ENCODE results near the gene PAK1.
"Not testable (repeated sequence)": the region's sequence is repeated elsewhere in the genome, so short reads cannot be mapped to it uniquely, and the experiment has no call there.

PAK1 gene

DNA sequence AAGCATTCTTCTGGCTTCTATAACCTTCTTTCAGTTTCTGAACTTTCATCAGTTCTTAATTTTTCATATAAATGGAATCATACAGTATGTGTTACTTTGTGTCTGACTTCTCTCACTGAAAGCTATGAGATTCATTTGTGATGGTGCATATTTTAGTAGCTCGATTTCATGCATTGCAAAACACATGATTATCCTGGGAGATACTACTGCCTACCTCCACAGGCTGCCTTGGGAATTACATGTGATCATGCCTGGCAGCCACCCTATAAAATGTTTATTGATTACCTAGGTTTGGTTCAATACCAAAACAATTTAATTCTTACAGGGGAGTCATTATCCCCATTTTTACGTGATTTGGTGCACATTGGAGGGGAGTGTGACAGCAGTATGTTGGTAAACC lies 34.1 kb upstream of the PAK1 start:
- Histone ChIP-seq H3K27ac (ENCODE audit: low read depth, low read length) (no peak overlapping the region), H3K4me3 (ENCODE audit: low read depth, low read length) (no peak overlapping the region), H3K9ac (ENCODE audit: low read length) (no peak overlapping the region), H3K27me3 (ENCODE audit: control insufficient read depth, insufficient read depth, low read length) (no peaks in the 10 kb centered on the region), H3K9me3 (ENCODE audit: control insufficient read depth, insufficient read depth, low read depth, low read length) (peaks cover 4% of the 10 kb centered on the region; the same call in 1 of the 2 replicates), H3K36me3 (ENCODE audit: control insufficient read depth, insufficient read depth, low read length) (no peaks in the 10 kb centered on the region), H3K4me1 (ENCODE audit: control insufficient read depth, insufficient read depth, low read length) (peaks cover 9% of the 10 kb centered on the region; the same call in 1 of the 2 replicates)

DNA sequence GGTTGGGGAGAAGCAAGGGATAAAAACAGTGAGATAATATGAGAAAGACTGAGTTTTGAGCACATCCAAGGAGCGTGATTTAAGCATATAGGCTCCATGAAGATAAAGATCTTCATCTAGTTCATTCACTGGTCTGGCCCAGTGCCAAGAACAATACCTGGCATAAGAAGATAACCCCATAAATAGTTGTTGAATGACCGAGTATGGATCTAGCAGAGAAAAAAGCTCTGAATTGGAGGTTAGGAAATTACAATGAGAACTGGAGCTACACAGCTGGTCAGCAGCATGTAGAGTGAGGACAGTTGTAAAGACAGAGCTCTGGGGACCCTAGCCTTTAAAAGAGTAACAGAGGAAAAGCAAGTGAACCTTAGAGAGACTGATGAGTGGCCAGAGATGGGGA lies 33.0 kb upstream of the PAK1 start:
- Histone ChIP-seq H3K9ac (ENCODE audit: low read length) (no peak overlapping the region), H3K36me3 (ENCODE audit: control insufficient read depth, insufficient read depth, low read length) (no peaks in the 10 kb centered on the region), H3K9me3 (ENCODE audit: control insufficient read depth, insufficient read depth, low read depth, low read length) (peaks cover 4% of the 10 kb centered on the region; the same call in 1 of the 2 replicates), H3K27ac (ENCODE audit: low read depth, low read length) (no peak overlapping the region), H3K4me3 (ENCODE audit: low read depth, low read length) (no peak overlapping the region), H3K27me3 (ENCODE audit: control insufficient read depth, insufficient read depth, low read length) (no peaks in the 10 kb centered on the region), H3K4me1 (ENCODE audit: control insufficient read depth, insufficient read depth, low read length) (peaks cover 6% of the 10 kb centered on the region)

DNA sequence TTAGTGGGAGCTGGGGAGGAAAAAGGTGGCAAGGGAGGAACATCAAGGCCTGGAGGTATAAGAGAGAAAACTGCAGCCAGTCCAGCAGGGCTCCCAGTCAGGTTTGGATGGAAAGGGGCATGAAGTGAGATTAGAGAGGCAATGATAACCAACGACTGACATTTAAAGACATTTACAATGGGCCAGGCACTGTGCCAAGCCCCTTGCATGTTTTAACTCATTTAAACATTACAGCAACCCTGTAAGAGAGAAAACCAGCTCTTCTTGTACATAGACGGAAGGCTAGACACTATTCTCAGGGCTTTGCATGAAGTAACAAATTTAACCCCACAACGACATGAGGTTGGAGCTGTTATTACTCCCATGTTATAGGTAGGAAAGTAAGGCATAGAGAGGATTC lies 32.1 kb upstream of the PAK1 start:
- Histone ChIP-seq H3K27ac (ENCODE audit: low read depth, low read length) (no peak overlapping the region), H3K4me1 (ENCODE audit: control insufficient read depth, insufficient read depth, low read length) (peaks cover 4% of the 10 kb centered on the region), H3K27me3 (ENCODE audit: control insufficient read depth, insufficient read depth, low read length) (no peaks in the 10 kb centered on the region), H3K9ac (ENCODE audit: low read length) (no peak overlapping the region), H3K4me3 (ENCODE audit: low read depth, low read length) (no peak overlapping the region), H3K36me3 (ENCODE audit: control insufficient read depth, insufficient read depth, low read length) (no peaks in the 10 kb centered on the region), H3K9me3 (ENCODE audit: control insufficient read depth, insufficient read depth, low read depth, low read length) (peaks cover 4% of the 10 kb centered on the region; the same call in 1 of the 2 replicates)

DNA sequence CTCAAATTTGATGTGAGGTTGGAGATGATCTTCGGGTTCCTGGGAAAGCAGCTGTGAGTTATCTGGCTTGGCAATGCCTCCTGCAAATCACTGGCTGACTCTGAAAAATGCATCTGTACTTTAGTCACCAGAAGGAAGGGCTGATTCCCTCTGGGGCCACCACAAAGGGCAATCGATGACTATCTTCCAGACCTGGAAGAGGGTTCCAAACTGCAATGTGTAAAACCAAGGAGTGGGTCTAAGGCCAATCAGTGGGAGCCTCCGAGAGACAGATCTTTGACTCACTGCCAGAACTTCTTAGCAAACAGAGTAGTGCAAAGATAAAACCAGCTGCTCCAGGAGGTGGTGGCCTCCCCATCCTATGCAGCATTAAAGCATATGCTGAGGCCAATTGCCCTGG lies 29.1 kb upstream of the PAK1 start:
- Histone ChIP-seq H3K27ac (ENCODE audit: low read depth, low read length) (no peak overlapping the region), H3K4me1 (ENCODE audit: control insufficient read depth, insufficient read depth, low read length) (peaks cover 4% of the 10 kb centered on the region), H3K9ac (ENCODE audit: low read length) (no peak overlapping the region)

DNA sequence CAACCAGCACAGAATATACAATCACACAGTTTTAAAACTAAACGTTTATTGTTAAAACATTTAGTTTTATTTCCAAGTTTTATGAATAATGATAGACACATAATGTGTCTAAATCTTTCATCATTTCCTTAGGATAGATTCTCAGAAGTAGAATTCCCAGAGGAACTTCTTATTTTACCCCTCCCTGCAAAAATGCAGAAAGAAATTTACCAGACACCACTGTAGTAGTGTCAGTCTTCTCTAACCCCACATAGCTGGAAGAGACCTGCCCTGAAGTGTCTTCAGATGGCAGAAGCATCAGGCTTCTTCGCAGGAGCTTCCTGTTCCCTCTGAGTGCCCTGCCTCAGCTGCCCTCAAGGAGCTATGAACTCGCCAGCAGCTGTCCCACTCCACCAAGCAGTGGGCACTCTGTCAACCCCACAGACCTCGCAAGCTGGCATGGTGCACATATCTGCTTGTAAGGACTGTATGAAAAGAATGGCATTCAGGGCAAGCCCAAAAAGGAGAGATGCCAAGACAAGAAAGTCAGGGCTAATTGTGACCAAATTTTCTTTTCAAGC lies 28.5 kb upstream of the PAK1 start:
- Histone ChIP-seq H3K36me3 (ENCODE audit: control insufficient read depth, insufficient read depth, low read length) (no peaks in the 10 kb centered on the region), H3K9me3 (ENCODE audit: control insufficient read depth, insufficient read depth, low read depth, low read length) (no peaks in the 10 kb centered on the region), H3K9ac (ENCODE audit: low read length) (no peak overlapping the region), H3K27me3 (ENCODE audit: control insufficient read depth, insufficient read depth, low read length) (no peaks in the 10 kb centered on the region), H3K4me3 (ENCODE audit: low read depth, low read length) (no peak overlapping the region), H3K4me1 (ENCODE audit: control insufficient read depth, insufficient read depth, low read length) (peaks cover 4% of the 10 kb centered on the region), H3K27ac (ENCODE audit: low read depth, low read length) (no peak overlapping the region)

More for the DNA sequence above, 29.1 kb upstream of the PAK1 start:
- no peaks in the 10 kb centered on the region for H3K27me3 ChIP-seq (ENCODE audit: control insufficient read depth, insufficient read depth, low read length)
- no peaks in the 10 kb centered on the region for H3K36me3 ChIP-seq (ENCODE audit: control insufficient read depth, insufficient read depth, low read length)
- H3K4me3 ChIP-seq (ENCODE audit: low read depth, low read length) = no peak overlapping the region
- no peaks in the 10 kb centered on the region for H3K9me3 ChIP-seq (ENCODE audit: control insufficient read depth, insufficient read depth, low read depth, low read length)

DNA sequence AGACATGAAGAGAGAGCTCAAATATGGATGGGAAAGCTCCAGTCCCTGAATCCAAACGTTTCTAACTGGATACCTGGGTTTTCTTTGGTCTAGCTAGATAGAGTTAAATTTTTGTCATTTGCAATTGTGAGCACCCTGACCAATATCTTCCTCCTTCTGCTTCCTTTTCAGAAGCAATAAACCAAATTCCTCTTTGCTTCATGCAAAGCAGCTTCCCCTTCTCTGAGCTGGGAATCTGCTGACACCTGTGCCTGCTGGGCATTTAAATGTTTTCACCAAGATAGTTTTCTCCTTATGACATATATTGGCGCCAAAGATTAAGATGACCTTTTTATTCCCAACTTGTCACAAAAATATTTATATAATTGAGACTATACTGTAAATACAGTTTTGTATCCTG lies 27.9 kb upstream of the PAK1 start:
- Histone ChIP-seq H3K4me3 (ENCODE audit: low read depth, low read length) (no peak overlapping the region), H3K4me1 (ENCODE audit: control insufficient read depth, insufficient read depth, low read length) (peaks cover 4% of the 10 kb centered on the region), H3K36me3 (ENCODE audit: control insufficient read depth, insufficient read depth, low read length) (no peaks in the 10 kb centered on the region), H3K27ac (ENCODE audit: low read depth, low read length) (no peak overlapping the region), H3K27me3 (ENCODE audit: control insufficient read depth, insufficient read depth, low read length) (no peaks in the 10 kb centered on the region), H3K9me3 (ENCODE audit: control insufficient read depth, insufficient read depth, low read depth, low read length) (no peaks in the 10 kb centered on the region), H3K9ac (ENCODE audit: low read length) (no peak overlapping the region)

DNA sequence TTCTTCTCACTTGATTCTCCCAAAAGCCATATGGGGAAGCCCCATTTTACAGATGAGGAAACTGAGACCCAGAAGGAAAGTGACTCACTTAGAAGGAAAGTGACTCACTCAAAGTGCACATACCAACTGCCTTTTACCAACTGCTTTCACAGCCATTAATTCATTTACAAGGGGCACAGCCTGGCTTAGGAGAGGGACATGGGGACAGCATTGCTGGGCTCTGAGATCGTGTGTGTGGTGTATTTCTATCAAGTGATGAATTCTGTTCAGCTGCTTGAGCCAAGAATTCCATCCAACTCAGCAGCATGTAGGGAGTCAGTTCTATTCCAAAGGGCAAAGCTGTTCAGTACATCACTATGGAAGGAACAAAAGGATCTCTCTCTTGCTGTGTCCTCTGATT lies 23.5 kb upstream of the PAK1 start:
- Histone ChIP-seq H3K27ac (ENCODE audit: low read depth, low read length) (no peak overlapping the region), H3K4me1 (ENCODE audit: control insufficient read depth, insufficient read depth, low read length) (peaks cover 4% of the 10 kb centered on the region), H3K27me3 (ENCODE audit: control insufficient read depth, insufficient read depth, low read length) (no peaks in the 10 kb centered on the region), H3K9ac (ENCODE audit: low read length) (no peak overlapping the region), H3K36me3 (ENCODE audit: control insufficient read depth, insufficient read depth, low read length) (no peaks in the 10 kb centered on the region), H3K9me3 (ENCODE audit: control insufficient read depth, insufficient read depth, low read depth, low read length) (no peaks in the 10 kb centered on the region), H3K4me3 (ENCODE audit: low read depth, low read length) (no peak overlapping the region)

DNA sequence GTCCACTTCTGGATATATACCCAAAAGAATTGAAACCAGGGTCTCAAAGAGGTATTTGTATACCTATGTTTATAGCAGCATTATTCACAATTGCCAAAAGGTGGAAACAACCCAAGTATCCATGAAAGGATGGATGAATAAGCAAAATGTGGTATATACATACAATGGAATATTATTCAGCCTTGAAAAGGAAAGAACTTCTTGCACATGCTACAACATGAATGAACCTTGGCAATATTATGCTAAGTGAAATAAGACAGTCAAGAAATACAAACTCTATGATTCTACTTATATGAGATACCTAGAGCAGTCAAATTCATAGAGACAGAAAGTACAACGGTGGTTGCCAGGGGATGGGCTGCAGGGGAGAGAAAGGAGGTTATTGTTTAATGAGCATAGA lies 21.6 kb upstream of the PAK1 start:
- H3K36me3 ChIP-seq (ENCODE audit: control insufficient read depth, insufficient read depth, low read length) = no peaks in the 10 kb centered on the region
- no peaks in the 10 kb centered on the region for H3K9me3 ChIP-seq (ENCODE audit: control insufficient read depth, insufficient read depth, low read depth, low read length)
- H3K9ac ChIP-seq (ENCODE audit: low read length) = no peak overlapping the region
- no peak overlapping the region for H3K27ac ChIP-seq (ENCODE audit: low read depth, low read length)
- no peak overlapping the region for H3K4me3 ChIP-seq (ENCODE audit: low read depth, low read length)
- no peaks in the 10 kb centered on the region for H3K4me1 ChIP-seq (ENCODE audit: control insufficient read depth, insufficient read depth, low read length)
- no peaks in the 10 kb centered on the region for H3K27me3 ChIP-seq (ENCODE audit: control insufficient read depth, insufficient read depth, low read length)

DNA sequence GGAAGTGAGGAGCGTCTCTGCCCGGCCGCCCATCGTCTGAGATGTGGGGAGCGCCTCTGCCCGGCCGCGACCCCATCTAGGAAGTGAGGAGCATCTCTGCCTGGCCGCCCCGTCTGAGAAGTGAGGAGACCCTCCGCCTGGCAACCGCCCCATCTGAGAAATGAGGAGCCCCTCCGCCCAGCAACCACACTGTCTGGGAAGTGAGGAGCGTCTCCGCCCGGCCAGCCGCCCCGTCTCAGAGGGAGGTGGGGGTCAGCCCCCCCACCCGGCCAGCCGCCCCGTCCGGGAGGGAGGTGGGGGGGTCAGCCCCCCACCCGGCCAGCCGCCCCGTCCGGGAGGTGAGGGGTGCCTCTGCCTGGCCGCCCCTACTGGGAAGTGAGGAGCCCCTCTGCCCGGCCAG lies 16.1 kb upstream of the PAK1 start:
- H3K36me3 ChIP-seq (ENCODE audit: control insufficient read depth, insufficient read depth, low read length); H3K4me3 ChIP-seq (ENCODE audit: low read depth, low read length); H3K4me1 ChIP-seq (ENCODE audit: control insufficient read depth, insufficient read depth, low read length); H3K9ac ChIP-seq (ENCODE audit: low read length); H3K27me3 ChIP-seq (ENCODE audit: control insufficient read depth, insufficient read depth, low read length); H3K27ac ChIP-seq (ENCODE audit: low read depth, low read length): not testable (repeated sequence)
- H3K9me3 ChIP-seq (ENCODE audit: control insufficient read depth, insufficient read depth, low read depth, low read length) = peaks cover 16% of the 10 kb centered on the region

DNA sequence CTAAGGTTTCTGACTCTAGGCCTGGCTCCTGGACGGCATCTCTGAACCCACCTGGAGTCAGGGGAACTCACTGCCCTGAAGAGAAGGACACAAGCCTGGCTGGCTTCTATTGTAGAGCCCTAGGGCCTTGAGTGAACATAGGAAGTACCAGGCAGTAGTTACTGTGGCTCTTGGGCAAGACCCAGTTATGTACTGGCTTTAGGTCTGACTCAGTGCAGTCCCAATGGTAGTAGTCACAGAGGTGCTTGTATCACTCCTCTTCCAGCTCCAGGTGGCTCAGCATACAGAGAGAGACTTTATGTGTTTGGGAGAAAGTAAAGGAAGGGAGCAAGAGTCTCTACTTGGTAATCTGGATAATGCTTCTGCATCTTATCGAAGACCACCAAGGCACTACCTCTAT lies 13.9 kb upstream of the PAK1 start:
- Histone ChIP-seq H3K4me3 (ENCODE audit: low read depth, low read length) (no peak overlapping the region), H3K27ac (ENCODE audit: low read depth, low read length) (no peak overlapping the region), H3K9me3 (ENCODE audit: control insufficient read depth, insufficient read depth, low read depth, low read length) (peaks cover 16% of the 10 kb centered on the region), H3K27me3 (ENCODE audit: control insufficient read depth, insufficient read depth, low read length) (no peaks in the 10 kb centered on the region), H3K9ac (ENCODE audit: low read length) (no peak overlapping the region), H3K4me1 (ENCODE audit: control insufficient read depth, insufficient read depth, low read length) (no peaks in the 10 kb centered on the region; the same call in 1 of the 2 replicates), H3K36me3 (ENCODE audit: control insufficient read depth, insufficient read depth, low read length) (no peaks in the 10 kb centered on the region)

DNA sequence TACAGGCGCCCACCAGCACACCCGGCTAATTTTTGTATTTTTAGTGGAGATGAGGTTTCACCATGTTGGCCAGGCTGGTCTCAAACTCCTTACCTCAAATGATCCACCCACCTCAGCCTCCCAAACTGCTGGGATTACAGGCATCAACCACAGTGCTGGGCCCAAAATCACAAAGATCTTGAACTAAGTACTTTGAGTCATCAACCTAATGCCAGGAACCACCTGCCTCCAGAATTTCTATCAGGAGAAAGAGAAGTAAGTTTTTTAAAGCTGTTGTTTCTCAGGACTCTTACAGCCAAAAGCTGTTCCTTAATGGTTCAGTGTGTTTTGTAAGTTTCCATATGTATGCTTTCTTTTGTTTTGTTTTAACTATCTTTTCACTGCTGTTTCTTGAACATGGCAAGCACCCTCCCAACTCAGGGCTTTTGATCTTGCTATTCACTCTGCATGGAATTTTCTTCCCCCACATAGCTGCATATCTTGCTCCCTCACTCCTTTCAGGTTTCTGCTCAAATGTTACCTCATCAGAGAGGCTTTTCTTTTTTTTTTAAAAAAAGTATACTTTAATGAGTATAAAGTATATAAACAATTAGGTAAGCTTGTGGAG lies 6.0 kb upstream of the PAK1 start:
- peak overlapping the region; percentile 45 for H3K9ac ChIP-seq (ENCODE audit: low read length)
- H3K27ac ChIP-seq (ENCODE audit: low read depth, low read length) = peak overlapping the region; percentile 64
- no peaks in the 10 kb centered on the region for H3K36me3 ChIP-seq (ENCODE audit: control insufficient read depth, insufficient read depth, low read length)
- H3K4me3 ChIP-seq (ENCODE audit: low read depth, low read length) = no peak overlapping the region
- peaks cover 15% of the 10 kb centered on the region for H3K4me1 ChIP-seq (ENCODE audit: control insufficient read depth, insufficient read depth, low read length)
- no peaks in the 10 kb centered on the region for H3K9me3 ChIP-seq (ENCODE audit: control insufficient read depth, insufficient read depth, low read depth, low read length)
- H3K27me3 ChIP-seq (ENCODE audit: control insufficient read depth, insufficient read depth, low read length) = no peaks in the 10 kb centered on the region

Data from HUES6 (cell line).